ENCODE results near the gene SMARCB1. TPM values are rescaled to one million over a fixed set of nuclear protein-coding genes. Genes with fewer than 3 reads are reported as not detected.

Gene SMARCB1
- total RNA-seq, 2 donors from 2014 or later, result 42.6 to 45.8 TPM

- intact Hi-C loops (cut with DNase I), result no loop called here
- DNase-seq (ENCODE audit: low spot score), result no peak
These were observed 35.4 kb downstream of the SMARCB1 start for GRCh38 chr22:23822101-23822671.

GRCh38 chr22:23823331-23823791 lies 36.6 kb downstream of the SMARCB1 start:
- intact Hi-C loops (cut with DNase I), result no loop called here
- no peak for DNase-seq (ENCODE audit: low spot score)

- no peak for DNase-seq (ENCODE audit: low spot score)
- intact Hi-C loops (cut with DNase I), result no loop called here
These were observed 37.9 kb downstream of the SMARCB1 start for GRCh38 chr22:23824476-23825245.

GRCh38 chr22:23825246-23825905 lies 38.6 kb downstream of the SMARCB1 start:
- no peak for DNase-seq (ENCODE audit: low spot score)

GRCh38 chr22:23826510-23827350 lies 40.0 kb downstream of the SMARCB1 start:
- peak; percentile 79 for DNase-seq (ENCODE audit: low spot score)
- intact Hi-C loops (cut with DNase I), result no loop called here

More at GRCh38 chr22:23825246-23825905, 38.6 kb downstream of the SMARCB1 start:
- intact Hi-C loops (cut with DNase I), result no loop called here

GRCh38 chr22:23827351-23827995 lies 40.7 kb downstream of the SMARCB1 start:
- DNase-seq (ENCODE audit: low spot score), result peak; percentile 61
- intact Hi-C loops (cut with DNase I), result no loop called here

GRCh38 chr22:23828800-23829680 lies 42.3 kb downstream of the SMARCB1 start:
- intact Hi-C loops (cut with DNase I), result no loop called here
- peak; percentile 75 for DNase-seq (ENCODE audit: low spot score)

- DNase-seq (ENCODE audit: low spot score), result no peak
- intact Hi-C loops (cut with DNase I), result no loop called here
These were observed 43.1 kb downstream of the SMARCB1 start for GRCh38 chr22:23829845-23830372.

GRCh38 chr22:23831261-23831660 lies 44.5 kb downstream of the SMARCB1 start:
- intact Hi-C loops (cut with DNase I), result no loop called here
- peak; percentile 54 for DNase-seq (ENCODE audit: low spot score)

GRCh38 chr22:23831781-23832180 lies 45.0 kb downstream of the SMARCB1 start:
- intact Hi-C loops (cut with DNase I), result no loop called here
- peak; percentile 47 for DNase-seq (ENCODE audit: low spot score)

- DNase-seq (ENCODE audit: low spot score), result peak; percentile 42
- intact Hi-C loops (cut with DNase I), result no loop called here
These were observed 45.7 kb downstream of the SMARCB1 start for GRCh38 chr22:23832226-23833016.

- intact Hi-C loops (cut with DNase I), result no loop called here
- DNase-seq (ENCODE audit: low spot score), result peak; percentile 64
These were observed 46.4 kb downstream of the SMARCB1 start for GRCh38 chr22:23833017-23833751.

- intact Hi-C loops (cut with DNase I), result no loop called here
- peak; percentile 56 for DNase-seq (ENCODE audit: low spot score)
These were observed 47.1 kb downstream of the SMARCB1 start for GRCh38 chr22:23833911-23834317.

GRCh38 chr22:23834406-23834792 lies 47.6 kb downstream of the SMARCB1 start:
- intact Hi-C loops (cut with DNase I), result no loop called here
- peak; percentile 63 for DNase-seq (ENCODE audit: low spot score)

- intact Hi-C loops (cut with DNase I), result loop anchor here in 1 of 2 donors (5.0 kb wide), 1 partner anchor 68 kb away; the partner anchor contains the start of gene CHCHD10
- peak; percentile 81 for DNase-seq (ENCODE audit: low spot score)
These were observed 48.2 kb downstream of the SMARCB1 start for GRCh38 chr22:23834793-23835483.
